Posterior vena cava (tissue), 2 donors: ENCODE measurements around the gene ZNF536. TPM values are rescaled to one million over a fixed set of nuclear protein-coding genes. Genes with fewer than 3 reads are reported as not detected.
"Not testable (repeated sequence)": the region's sequence is repeated elsewhere in the genome, so short reads cannot be mapped to it uniquely, and the experiment has no call there.

ENCODE experiments used
- DNase-seq: peaks from one replicate; pipeline ENCODE4 v3.0.0-alpha.2; 2020; ENCODE audit warnings: low spot score
- intact Hi-C, 2 donors: fragments of 100-400 bp; cut with DNase I; formaldehyde crosslinking; loops; one replicate each; pipeline versions ENCODE4 v1.14.1 to v1.14.2; 2022 to 2023
- total RNA-seq, 2 donors: library from RNA; stranded (reverse); fragmentation: NEBNext Ultra II Directional; extraction: Animal tissue kit (Norgen Biotek cat#: 25700); gene quantifications; one replicate each; pipeline ENCODE4 v1.2.1, GENCODE V29; 2021
- donor health status: DM: yes; HTN: yes; CAD: no.
- donor health status: DM: yes; HTN: yes; CAD: no.

Gene ZNF536
- total RNA-seq, 2 donors from 2014 or later = 2.8 to 3.6 TPM

DNA sequence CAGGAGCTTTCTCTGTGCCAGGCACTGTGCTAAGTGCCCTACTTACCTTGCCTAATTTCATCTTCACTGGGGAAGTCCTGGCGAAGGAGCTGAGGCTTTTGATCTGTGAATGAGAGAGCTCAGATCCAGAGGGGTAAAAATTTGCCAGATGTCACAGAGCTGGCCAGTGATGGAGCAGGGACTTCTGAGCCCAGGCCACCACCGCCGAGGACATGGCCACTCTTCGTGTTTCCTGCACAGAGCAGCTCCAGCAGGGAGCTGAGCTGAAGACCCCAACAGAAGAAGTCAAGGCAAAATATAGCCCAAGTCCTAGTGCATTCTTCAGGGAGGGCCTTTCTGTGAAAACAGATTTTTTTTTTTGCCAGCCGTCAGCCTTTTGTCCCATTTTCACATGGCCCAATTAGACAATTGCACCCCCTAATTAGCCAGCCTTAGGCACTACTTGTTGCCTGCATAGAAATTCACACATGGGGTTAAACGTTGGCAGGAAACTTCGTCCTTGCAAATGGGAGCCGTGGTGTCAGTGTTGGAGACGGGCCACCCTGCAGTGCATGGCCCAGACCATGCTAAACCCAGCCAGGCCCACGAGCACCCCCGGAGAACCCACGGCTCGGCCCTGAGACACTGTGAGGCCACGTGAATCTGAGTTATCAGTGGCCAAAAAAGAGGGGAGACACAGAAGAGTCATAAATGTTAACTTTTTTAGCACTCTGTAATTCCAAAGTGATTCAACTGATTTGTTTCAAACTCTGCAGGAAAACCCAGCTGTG, 7.8 kb downstream of the ZNF536 start:
- intact Hi-C loops = no loop called here
- peak; percentile 77 for DNase-seq

GRCh38 chr19:30381366-30381765, 9.2 kb downstream of the ZNF536 start:
- intact Hi-C loops = no loop called here
- peak; percentile 37 for DNase-seq

- intact Hi-C loops = no loop called here
- DNase-seq = peak; percentile 44
Observed at GRCh38 chr19:30385174-30385573, 13.0 kb downstream of the ZNF536 start.

DNA sequence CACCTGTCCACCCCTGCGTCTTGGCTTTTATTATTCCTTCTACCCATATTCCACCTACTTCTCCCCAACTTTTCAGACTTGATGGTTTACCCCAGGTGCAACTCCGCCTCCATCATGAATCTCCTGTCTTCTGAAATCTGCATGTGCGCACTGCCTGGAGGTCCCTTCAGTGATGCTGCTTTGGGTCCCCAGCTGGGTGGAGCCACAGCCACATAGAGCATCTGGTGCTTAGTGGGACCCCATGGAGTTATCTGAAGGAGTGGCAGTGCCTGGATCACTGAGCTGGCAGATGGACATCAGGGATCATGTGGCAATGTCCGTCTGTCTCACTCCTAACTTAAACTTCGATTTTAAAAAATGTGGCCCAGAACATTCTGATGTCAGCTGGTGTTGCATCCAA, 13.5 kb downstream of the ZNF536 start:
- intact Hi-C loops = no loop called here
- peak; percentile 59 for DNase-seq

GRCh38 chr19:30386551-30387143, 14.5 kb downstream of the ZNF536 start:
- intact Hi-C loops = no loop called here
- peak; percentile 55 for DNase-seq

DNA sequence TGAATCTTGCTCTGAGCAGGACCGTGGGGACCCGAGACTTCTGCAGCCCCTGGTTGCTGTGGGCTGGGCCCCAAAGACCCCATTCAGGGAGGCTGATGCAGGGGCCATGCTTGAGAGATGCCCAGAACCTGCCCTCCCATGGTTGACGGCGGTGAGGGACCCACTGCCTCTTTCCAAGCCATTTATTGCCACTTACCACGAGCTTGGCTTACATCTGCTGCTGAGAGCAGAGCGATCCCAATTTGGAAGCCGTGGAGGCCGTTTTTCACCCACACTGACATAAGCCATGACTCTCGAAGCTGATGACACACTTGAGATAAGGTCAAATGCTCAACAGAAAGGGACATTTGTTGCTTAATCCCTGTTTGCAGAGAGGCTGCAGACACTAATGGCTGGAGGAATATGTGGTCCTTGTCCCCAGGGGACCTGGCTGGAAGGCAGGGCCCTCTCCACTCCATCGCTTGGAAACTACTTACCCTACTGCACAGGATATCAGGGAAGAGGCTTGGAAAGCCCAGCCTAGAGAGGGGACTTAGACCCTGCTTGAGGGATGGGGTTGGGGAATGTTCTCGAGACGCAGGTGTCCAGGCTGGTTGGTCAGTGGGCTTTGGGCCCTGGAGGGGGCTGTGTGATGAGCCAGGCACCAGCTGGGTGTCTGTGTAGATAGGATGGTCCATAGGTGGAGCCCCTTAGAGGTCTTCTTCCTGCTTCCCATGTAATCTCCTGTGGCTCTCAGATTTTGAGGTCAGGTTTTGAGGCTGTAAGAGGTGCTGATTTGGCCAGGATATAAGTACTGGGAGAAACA, 15.3 kb downstream of the ZNF536 start:
- peak; percentile 64 for DNase-seq
- intact Hi-C loops = no loop called here

DNA sequence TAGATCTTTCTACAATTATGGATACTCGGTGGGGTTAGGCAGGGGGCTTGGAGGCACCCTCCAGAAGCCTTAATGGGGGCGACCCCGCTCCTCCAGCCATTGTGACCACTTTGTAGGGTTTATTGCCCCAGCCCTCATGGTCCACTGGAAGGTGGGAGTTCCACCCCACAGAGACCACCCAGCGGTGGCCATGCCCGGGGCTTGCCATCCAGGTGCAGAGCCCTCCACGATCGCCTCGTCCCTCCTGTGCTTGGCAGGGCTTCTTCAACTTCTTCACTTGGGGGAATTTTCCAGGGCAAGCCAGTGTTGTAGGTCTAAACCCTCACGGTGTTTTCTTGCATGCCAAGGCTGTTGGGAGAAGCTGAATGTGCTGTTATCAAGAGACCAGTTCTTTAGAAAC, 16.1 kb downstream of the ZNF536 start:
- peak; percentile 65 for DNase-seq
- intact Hi-C loops = no loop called here

DNA sequence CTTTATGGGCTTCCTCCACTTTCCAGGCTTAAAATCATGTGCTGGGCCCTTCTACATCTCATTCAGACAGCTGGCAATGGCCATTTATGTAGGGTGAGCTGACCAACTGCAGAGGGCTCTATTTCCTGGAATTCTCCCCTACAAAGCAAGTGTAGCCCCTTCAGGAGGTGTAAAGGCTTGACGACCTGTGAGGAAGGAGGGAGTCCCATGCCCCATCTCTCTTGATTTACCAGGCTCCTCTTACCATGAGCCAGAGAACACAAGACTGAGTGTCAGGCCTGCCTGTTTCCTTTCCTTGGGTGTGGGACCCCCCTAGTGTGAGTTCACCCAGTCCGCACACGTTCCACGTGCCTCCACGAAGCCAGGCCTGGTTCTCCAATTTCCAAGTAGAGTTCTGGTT, 16.6 kb downstream of the ZNF536 start:
- intact Hi-C loops = no loop called here
- peak; percentile 36 for DNase-seq

DNA sequence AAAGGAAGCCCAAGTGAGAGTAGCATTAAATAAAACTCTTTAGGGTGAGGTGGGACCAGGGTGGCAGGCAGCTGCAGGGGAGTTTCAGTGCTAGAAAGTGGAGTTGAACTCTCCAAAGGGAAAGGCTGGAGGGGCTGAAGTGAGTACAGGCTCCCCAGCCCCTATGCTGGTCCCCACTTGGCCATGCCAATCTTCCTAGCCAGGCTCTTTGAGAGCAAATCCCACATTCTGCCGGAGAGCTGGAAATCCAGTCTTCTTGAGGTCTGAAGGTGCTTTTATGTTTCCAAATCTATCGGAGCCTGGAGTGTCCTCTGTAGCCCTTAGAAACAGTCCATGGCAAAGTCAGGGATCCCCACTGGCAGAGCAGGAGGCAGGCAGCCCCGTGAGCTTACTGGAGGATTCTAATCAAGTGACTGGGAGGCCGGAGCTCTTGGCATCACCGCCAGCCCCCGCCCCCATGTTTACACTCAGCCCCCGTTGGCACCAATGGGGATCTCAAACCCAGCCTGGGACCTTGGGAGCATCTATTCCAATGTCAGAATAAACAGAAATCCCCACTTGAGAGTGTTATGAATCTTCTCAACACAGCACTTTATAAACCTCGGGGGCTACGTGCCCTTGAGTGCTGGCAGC, 18.3 kb downstream of the ZNF536 start:
- intact Hi-C loops = no loop called here
- DNase-seq = peak; percentile 62

- intact Hi-C loops = no loop called here
- no peak for DNase-seq
Observed at GRCh38 chr19:30391052-30391451, 18.9 kb downstream of the ZNF536 start.

- DNase-seq = no peak
Observed at GRCh38 chr19:30391554-30392551, 19.7 kb downstream of the ZNF536 start.

GRCh38 chr19:30393046-30393445, 20.9 kb downstream of the ZNF536 start:
- intact Hi-C loops = no loop called here
- no peak for DNase-seq

More at GRCh38 chr19:30391554-30392551, 19.7 kb downstream of the ZNF536 start:
- intact Hi-C loops = no loop called here

DNA sequence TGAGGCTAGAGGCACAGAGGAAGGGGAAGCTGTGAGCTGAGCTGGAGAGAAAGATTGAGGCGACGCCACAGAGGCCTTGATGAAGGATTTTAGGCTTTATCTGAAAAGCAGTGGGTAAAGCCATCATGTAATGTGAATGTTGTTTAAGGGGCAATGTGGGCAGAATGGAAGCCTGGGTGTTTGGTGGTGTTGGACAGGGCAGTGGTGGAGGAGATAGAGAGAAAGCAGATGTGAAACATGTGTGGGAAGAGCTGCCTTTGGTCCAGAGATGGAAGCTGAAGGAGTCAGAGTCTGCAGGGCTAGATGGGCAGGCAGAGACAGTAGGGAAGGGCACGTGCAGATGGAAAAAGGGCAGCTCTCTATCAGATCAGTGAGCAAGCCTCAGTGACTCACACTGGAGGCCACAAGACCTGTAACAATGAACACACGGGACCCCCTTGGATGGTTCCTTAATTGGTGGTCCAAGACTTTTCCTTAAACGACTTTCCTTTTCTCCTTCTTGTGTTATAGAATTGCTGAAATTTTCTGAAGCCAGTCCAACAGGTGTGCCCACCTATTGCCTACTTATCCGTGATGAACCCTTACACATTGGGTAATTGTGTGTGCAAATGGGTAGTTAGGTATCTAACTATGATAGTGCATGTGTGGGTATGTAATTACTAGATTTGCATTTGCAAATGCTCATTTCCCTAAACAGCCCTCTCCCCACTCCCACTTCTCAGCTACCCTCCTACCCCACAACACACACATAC, 21.7 kb downstream of the ZNF536 start:
- intact Hi-C loops = no loop called here
- DNase-seq = no peak

GRCh38 chr19:30394481-30395151, 22.4 kb downstream of the ZNF536 start:
- intact Hi-C loops = no loop called here
- no peak for DNase-seq

DNA sequence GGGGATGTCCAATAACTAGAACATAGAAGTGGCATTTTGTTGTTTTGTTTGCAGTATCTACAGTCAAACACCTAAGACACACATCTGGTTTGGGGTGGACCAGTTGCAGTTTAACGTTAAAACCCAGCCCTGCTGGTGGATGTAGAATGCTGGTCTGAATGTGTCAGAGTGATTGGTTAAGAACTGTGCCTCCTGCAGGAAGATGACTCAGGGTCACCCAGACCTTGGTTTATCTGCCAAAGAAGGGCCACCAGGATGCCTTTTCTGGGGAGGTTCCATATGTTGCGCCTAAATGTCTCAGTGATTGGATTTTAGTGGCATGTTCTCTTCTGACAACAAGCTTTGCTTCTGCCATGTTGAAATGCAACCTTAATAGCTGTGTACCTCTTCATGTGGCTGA, 23.1 kb downstream of the ZNF536 start:
- intact Hi-C loops = no loop called here
- no peak for DNase-seq

- intact Hi-C loops, DNase-seq: not testable (repeated sequence)
Observed at GRCh38 chr19:30398539-30398938, 26.4 kb downstream of the ZNF536 start.

GRCh38 chr19:30401956-30402355, 29.8 kb downstream of the ZNF536 start:
- intact Hi-C loops = no loop called here
- no peak for DNase-seq
